Putamen (tissue), 1 donor: Measurements from ENCODE around the gene DAZAP1.
A peak's percentile ranks its signal among the peaks of the same experiment; 100 is the strongest.

Source experiments
- DNase-seq: peaks from one replicate; pipeline ENCODE4 v3.0.0-alpha.2; 2016; ENCODE audit warnings: low spot score

The DAZAP1 gene

GRCh38 chr19:1377176-1377964, 30.0 kb upstream of the DAZAP1 start:
- DNase-seq: no peak

DNA sequence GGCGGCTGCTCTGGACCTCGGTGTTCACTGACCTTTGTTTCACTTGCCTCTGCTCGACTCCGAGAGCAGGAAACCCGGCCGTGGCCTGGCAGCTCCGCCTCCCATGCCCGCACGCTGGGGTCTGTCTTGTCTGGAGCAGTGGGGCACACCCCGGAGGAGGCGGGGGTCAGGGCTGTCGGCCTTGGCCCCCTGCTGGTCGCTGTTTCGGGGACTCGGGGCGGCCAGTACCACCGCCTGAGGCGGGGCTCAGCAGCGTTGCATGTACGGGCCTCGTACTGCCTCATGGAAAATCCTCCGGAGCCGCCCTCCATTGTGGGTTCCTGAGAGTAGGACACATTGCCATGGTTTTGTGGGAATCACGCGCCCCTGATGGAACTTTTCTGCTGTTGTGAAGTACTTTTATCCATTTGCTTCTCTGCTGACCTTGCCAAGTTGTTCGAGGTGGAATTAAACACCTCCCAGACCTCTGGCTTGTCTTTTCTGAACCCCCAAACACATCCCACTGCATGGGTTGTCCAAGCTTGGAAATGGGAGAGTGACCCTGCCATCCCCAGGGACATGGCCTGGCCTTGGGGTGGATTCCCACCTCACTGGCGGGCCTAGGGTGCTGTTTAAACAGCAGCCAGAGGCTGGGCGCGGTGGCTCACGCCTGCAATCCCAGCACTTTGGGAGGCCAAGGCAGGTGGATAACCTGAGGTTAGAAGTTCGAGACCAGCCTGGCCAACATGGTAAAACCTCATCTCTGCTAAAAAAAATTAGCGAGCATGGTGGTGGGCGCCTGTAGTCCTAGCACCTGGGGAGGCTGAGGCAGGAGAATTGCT, 29.2 kb upstream of the DAZAP1 start:
- DNase-seq: no peak

DNA sequence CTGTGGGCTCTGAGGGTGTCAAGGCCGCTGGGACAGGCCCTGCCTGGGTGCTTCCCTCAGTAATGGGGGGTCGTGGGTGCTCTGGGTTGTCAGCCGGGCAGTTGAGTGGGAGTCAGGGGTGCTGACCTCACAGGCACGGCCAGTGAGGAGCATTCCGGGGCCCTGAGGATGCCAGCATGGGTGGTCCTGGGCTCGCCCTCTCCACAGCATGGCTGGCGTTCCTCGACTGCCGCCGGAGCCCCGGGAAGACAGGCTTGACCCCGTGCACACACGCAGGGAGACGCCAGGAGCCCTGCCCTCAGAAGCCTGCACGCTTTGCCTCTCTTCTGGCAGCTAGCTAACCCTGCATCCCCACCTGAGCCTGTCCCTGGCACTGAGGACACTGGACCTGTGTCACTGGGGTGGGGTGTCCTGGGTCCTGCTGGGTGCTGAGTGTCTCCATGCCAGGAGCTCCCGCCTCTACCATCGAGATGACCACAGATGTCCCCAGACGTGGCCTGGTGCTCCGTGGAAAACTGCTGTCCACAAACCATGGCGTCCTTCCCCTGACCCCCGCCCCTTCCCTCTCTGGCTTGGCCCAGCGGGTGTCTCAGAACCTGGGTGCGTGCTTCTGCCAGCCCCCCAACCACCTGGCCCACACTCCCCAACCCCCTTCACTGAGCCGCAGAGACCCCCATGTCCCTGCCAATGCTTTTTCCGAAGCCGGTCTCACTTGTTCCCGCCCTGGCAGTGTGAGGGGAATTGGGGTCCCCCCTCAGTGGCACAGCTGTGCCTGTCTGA, 28.1 kb upstream of the DAZAP1 start:
- no peak for DNase-seq

DNA sequence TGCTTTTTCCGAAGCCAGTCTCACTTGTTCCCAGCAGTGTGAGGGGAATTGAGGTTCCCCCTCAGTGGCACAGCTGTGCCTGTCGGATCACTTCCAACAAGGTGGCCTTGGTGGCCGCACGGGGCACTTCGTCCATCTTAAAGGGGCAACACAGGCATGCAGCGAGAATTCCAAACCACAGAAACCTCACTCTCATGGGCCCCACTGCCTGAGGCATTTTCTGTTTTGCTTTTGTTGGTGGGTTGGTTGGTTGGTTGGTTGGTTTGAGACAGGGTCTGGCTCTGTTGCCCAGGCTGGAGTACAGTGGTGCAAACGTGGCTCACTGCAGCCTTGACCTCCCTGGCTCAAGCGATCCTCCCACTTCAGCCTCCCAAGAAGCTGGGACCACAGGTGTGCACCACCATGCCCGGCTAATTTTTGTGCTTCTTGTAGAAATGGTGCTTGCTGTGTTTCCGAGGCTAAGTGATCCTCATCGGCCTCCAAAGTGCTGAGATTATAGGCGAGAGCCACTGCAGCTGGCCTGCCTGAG, 27.4 kb upstream of the DAZAP1 start:
- no peak for DNase-seq

DNA sequence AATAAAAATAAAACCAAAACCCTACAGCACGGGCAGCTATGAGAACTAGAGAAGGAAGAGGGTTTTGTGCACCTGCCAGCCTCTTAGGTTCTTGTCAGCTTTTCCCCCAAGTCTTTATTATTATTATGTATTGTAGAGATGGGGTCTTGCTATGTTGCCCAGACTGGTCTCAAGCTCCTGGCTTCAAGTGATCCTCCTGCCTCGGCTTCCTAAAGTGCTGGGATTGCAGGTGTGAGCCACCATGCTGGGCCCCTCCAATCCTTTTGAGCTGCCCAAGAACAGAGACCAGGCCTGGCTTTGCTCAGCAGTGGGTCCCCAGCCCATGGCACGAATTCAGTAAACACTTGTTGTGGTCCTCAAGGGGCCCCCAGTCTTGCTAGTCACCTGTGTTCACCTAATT, 25.1 kb upstream of the DAZAP1 start:
- no peak for DNase-seq

GRCh38 chr19:1383017-1383311, 24.4 kb upstream of the DAZAP1 start:
- DNase-seq: no peak

- peak; percentile 94 for DNase-seq
Measured at GRCh38 chr19:1383312-1384084, 23.9 kb upstream of the DAZAP1 start, which contains the start of gene NDUFS7. Gene NDUFS7, plus strand, starts transcription at chr19:1383907. Its CDS starts 20 bp downstream, at chr19:1383927.

GRCh38 chr19:1384085-1384462, 23.3 kb upstream of the DAZAP1 start:
- DNase-seq: no peak

DNA sequence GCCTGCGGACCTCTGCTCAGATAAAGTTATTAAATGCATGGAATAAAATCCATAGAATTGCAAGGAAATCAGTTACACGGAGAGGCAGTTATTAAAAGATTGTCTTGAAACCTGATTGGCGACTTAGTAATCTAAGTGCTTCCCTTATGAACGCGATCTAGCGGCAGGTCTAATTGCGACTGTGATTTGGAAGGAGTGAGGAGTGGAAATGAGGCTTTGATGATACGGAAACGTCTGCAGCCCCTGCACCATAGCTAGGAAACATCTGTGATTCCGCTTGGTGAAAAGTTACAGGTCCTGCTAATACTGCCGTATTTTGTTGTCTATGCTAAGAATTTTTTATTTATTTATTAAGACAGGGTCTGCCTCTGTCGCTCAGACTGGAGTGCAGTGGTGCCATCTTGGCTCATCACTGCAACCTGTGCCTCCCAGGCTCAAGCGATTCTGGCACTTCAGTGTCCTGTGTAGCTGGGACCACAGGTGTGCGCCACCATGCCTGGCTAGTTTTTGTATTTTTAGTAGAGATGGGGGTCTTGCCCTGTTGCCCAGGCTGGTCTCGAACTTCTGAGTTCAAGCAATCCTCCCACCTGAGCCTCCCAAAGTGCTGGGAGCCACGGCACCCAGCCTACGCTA, 22.8 kb upstream of the DAZAP1 start:
- no peak for DNase-seq

GRCh38 chr19:1385816-1386215, 21.6 kb upstream of the DAZAP1 start:
- no peak for DNase-seq

DNA sequence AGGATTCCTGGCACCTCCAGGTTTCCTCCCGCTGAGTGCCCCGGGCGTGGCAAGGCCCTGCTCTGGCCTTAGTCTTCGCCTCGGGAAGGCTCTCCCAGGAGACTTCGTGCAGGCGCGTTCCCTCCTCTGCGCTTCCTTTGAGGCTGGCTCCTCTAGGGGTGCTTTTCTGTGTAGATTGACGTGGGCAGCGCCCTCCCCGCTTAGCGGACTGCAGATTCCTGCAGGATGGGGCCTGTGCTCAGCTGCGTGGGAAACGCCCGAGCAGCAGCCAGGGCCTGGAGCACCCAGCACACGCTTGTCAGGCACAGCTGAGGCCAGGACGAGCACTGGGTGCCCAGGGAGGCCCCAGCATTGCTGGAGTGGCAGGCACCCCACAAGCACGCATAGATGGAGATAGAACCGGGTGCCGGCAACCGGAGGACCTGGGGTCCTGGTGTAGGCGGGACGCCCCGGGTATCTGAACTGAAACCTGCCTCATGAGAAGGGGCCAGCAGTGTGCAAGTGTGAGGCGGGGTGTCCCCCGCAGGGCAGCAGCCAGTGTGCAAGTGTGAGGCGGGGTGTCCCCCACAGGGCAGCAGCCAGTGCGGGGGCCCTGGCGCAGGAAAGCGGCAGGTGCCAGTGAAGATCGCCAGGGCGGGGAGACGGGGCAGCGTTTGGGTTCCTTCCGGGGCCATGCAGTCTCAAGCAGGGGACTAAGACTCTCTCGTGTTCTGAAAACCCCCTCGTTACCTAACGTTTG, 20.3 kb upstream of the DAZAP1 start:
- no peak for DNase-seq

GRCh38 chr19:1387684-1388636, 19.4 kb upstream of the DAZAP1 start:
- DNase-seq: no peak

DNA sequence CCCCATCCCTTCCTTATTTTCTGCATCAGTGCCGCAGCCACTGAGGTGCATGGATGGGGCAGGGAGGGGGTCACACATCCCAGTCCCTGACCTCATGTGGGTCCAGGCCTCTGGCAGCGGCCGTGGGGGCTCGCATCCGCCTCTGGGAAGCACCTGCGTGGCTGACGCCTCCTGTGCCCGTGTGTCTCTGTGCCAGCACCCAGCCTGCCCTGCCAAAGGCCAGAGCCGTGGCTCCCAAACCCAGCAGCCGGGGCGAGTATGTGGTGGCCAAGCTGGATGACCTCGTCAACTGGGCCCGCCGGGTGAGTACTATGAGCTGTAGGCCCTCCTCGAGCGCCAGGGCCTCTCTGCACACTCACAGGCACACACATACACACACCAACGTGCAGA, 18.8 kb upstream of the DAZAP1 start:
- DNase-seq: no peak

DNA sequence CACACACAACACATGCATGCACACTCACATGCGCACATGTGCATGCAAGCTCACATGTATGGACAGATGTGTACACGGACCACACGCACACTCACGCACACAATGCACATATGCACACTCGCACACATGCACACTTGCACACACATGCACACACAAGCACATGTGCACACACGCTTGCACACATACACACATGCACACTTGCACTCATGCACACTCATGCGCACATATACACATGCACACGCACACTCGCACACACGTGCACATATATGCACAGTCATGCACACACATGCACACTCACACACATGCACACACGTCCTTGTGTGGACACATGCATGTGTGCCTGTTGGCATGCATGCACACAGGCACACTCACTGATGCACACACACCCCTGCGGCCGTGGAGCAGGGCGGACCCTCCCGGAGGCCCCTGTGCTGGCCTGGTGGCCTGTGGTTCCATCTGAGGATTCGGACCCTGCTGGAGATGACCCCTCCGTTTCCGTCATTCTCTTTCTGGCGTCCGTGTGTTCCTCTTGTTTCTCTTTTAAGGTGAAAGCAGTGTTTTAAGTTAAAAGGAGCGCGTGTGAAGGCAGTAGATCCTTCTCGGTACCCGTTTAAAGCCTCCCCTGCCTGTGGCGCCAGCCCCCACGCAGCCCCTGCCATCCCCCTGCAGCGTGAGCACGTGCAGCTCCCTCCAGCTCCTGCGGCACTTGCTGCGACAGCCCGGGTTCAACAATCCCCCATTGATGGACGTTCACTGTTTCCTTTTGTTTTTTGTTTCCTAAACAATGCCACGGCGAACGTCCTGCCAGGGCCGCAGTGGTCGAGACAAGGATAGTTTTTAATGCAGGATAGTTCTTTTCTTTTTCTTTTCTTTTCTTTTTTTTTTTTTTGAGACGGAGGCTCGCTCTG, 18.1 kb upstream of the DAZAP1 start:
- DNase-seq: peak; percentile 89

GRCh38 chr19:1390890-1391423, 16.4 kb upstream of the DAZAP1 start:
- DNase-seq: no peak

DNA sequence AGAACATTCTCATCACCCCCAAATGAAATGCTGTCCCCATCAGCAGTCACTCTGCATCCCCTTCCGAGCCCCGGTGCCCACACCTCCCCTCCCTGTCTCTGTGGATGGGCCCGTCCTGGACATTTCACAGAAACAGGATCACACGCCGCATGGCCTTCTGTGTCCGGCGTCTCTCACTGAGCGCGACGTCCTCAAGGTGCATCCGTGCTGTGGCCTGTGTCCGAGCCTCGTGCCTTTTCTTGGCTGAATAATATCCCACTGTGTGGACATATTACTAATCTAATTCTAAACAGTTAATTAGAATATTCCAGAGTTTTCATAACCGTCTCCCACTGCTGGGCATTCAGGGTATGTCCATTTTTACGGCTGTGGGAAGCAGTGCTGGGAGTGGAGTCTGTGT, 15.0 kb upstream of the DAZAP1 start:
- no peak for DNase-seq

- no peak for DNase-seq
Measured at GRCh38 chr19:1392939-1393530, 14.4 kb upstream of the DAZAP1 start.

DNA sequence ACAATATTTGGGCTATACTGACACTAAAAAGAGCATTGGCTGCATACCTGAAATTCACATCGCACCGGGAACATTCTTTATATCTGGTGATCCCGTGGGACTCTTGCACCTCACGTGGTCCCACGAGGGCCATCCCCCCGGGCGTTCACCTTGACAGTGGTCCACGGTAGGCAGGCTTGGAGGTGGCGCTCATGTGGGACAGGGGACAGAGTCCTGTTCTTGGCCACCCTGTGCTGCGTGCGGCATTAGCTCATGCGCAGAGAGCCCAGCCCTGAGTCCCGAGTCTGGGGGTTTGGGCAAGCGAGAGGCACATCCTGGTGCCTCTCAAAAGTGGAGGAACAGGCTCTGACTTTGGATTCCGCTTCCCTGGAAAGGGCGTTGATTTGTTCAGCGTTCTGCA, 13.5 kb upstream of the DAZAP1 start:
- no peak for DNase-seq
